Neutrophil (primary cell): Measurements from ENCODE around the gene LRCH2.

ENCODE experiments used
- H3K27ac ChIP-seq: fragments of 200-600 bp; sonication (generic); 2 replicates; pipeline ENCODE4 v1.5.1; 2016; ENCODE audit warnings: mild to moderate bottlenecking, moderate library complexity
- H3K27me3 ChIP-seq: fragments of 200-600 bp; sonication (generic); 2 replicates; pipeline ENCODE4 v1.6.0; 2016; ENCODE audit warnings: mild to moderate bottlenecking
- H3K36me3 ChIP-seq: fragments of 200-600 bp; sonication (generic); 2 replicates; pipeline ENCODE4 v1.5.1; 2017
- H3K4me1 ChIP-seq, 2 experiments: fragments of 200-600 bp in 1 of 2; sonication (generic) in 1 of 2; 1 replicate in 1 of 2; 2 replicates in 1 of 2; pipeline versions ENCODE4 v1.5.1 to v1.6.1; 2013 to 2016; ENCODE audit warnings: low read depth in 1 of 2, low read length in 1 of 2, mild to moderate bottlenecking in 1 of 2, moderate library complexity in 1 of 2; ENCODE audit not compliant: control insufficient read depth in 1 of 2, insufficient read depth in 1 of 2
- H3K4me3 ChIP-seq, 2 experiments: fragments of 200-600 bp in 1 of 2; sonication (generic) in 1 of 2; 1 replicate in 1 of 2; 2 replicates in 1 of 2; pipeline ENCODE4 v1.5.1; 2013 to 2016; ENCODE audit warnings: low read depth in 1 of 2, low read length in 1 of 2, mild to moderate bottlenecking in 1 of 2, moderate library complexity in 1 of 2
- H3K9me3 ChIP-seq: fragments of 200-600 bp; sonication (generic); 2 replicates; pipeline ENCODE4 v1.5.1; 2016
- CTCF ChIP-seq: fragments of 200-600 bp; sonication (generic); IDR thresholded peaks from 2 replicates; pipeline ENCODE4 v1.5.1; 2016; ENCODE audit warnings: antibody characterized with exemption

LRCH2 gene

GRCh38 chrX:115261148-115261547 is 27.3 kb upstream of the LRCH2 start:
- H3K27ac ChIP-seq: no peak overlapping the region
- H3K27me3 ChIP-seq: no peaks in the 10 kb centered on the region
- no peaks in the 10 kb centered on the region for H3K36me3 ChIP-seq
- H3K4me3 ChIP-seq: no peak overlapping the region
- H3K9me3 ChIP-seq: no peaks in the 10 kb centered on the region
- H3K4me1 ChIP-seq: no peaks in the 10 kb centered on the region
- TF ChIP-seq CTCF: no peak

- Histone ChIP-seq H3K27me3 (no peaks in the 10 kb centered on the region), H3K4me3 (no peak overlapping the region), H3K27ac (no peak overlapping the region), H3K4me1 (no peaks in the 10 kb centered on the region), H3K9me3 (no peaks in the 10 kb centered on the region), H3K36me3 (no peaks in the 10 kb centered on the region)
- TF ChIP-seq CTCF: no peak
Measured at GRCh38 chrX:115260330-115260729, 26.4 kb upstream of the LRCH2 start.

- no peaks in the 10 kb centered on the region for H3K27me3 ChIP-seq
- H3K27ac ChIP-seq: no peak overlapping the region
- H3K4me3 ChIP-seq: no peak overlapping the region
- no peak for TF ChIP-seq CTCF
- H3K36me3 ChIP-seq: no peaks in the 10 kb centered on the region
- no peaks in the 10 kb centered on the region for H3K4me1 ChIP-seq
- H3K9me3 ChIP-seq: no peaks in the 10 kb centered on the region
Measured at GRCh38 chrX:115259238-115259875, 25.5 kb upstream of the LRCH2 start.

- H3K27ac ChIP-seq: no peak overlapping the region
- H3K4me1 ChIP-seq: no peaks in the 10 kb centered on the region
- no peaks in the 10 kb centered on the region for H3K36me3 ChIP-seq
- no peaks in the 10 kb centered on the region for H3K27me3 ChIP-seq
- no peaks in the 10 kb centered on the region for H3K9me3 ChIP-seq
- no peak for TF ChIP-seq CTCF
- no peak overlapping the region for H3K4me3 ChIP-seq
Measured at GRCh38 chrX:115257711-115258110, 23.8 kb upstream of the LRCH2 start.

- no peak overlapping the region for H3K4me3 ChIP-seq
- no peak overlapping the region for H3K27ac ChIP-seq
- H3K4me1 ChIP-seq: no peaks in the 10 kb centered on the region
- TF ChIP-seq CTCF: no peak
- H3K36me3 ChIP-seq: no peaks in the 10 kb centered on the region
- H3K9me3 ChIP-seq: no peaks in the 10 kb centered on the region
- no peaks in the 10 kb centered on the region for H3K27me3 ChIP-seq
Measured at GRCh38 chrX:115255003-115255402, 21.1 kb upstream of the LRCH2 start.
